Activated naive CD4-positive, alpha-beta T cell treated with anti-CD3 and anti-CD28 coated beads, Interleukin-2, amount 50 U/mL, for 16 hours (primary cell): ENCODE measurements around the gene RAB37.

Experiments
- DNase-seq: peaks from one replicate; pipeline ENCODE4 v3.0.0-alpha.2; 2020

The RAB37 gene

DNA sequence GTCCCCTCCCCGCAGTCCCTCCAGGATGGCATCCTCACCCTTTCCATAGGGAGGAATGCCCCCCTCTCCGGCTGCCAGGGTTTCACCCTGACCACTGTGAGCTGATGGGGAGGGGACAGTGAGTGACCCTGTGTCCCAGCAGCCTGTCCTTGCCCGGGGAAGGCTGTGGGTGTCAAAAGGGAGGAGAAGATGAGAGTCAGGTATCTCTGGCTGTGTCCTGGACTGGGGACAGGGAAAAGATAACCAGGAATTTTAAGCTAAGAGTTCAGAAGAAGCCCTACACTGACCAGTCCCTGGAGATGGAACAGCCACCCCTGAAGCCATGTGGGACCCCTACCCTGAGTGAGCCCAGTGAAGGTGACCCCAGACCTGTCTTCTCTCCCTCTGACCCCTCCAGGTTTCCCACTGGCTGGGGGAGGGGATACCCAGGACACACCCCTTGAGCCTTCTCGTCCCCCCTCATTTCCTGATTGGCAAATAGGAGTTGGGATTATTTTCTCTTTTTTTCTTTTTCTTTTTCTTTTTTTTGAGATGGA lies 27.8 kb downstream of the RAB37 start:
- DNase-seq: no peak

- no peak for DNase-seq
Measured at GRCh38 chr17:74766413-74766812, 29.4 kb downstream of the RAB37 start.

- DNase-seq: no peak
Measured at GRCh38 chr17:74767111-74767516, 30.1 kb downstream of the RAB37 start.

- DNase-seq: no peak
Measured at GRCh38 chr17:74768069-74768762, 31.2 kb downstream of the RAB37 start.

- no peak for DNase-seq
Measured at GRCh38 chr17:74768763-74769114, 31.7 kb downstream of the RAB37 start.

- no peak for DNase-seq
Measured at GRCh38 chr17:74769266-74769855, 32.3 kb downstream of the RAB37 start.

DNA sequence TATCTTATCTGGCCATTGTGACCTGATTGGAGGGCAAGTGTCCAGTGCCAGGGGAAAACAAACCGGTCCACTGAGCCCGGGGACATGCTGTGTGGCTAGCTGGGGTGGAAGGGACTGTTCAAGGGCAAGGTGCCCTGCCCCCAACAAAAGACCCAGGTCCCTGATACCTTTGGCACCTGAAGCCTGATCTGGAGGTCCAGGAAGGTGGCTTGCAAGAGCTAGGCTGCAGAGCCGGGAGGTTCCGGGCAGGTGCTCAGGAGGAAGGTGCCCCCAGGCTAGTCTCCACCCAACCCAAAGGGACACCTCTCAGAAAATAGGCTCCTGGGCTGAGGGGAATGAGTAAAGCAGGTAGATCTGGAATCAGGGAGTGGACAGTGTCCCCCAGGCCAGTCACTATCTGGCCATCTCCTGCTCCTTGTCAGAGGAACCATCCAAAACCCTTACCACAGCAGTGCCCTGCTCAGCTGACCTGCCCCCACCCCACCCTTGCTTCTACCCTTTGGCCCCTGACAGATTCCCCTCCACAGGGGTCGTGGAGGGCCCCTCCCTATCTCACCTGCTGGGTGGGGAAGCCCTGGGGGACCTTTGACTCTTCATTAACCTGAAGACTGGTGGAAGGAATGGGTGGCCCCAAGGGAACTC lies 32.9 kb downstream of the RAB37 start:
- DNase-seq: no peak

DNA sequence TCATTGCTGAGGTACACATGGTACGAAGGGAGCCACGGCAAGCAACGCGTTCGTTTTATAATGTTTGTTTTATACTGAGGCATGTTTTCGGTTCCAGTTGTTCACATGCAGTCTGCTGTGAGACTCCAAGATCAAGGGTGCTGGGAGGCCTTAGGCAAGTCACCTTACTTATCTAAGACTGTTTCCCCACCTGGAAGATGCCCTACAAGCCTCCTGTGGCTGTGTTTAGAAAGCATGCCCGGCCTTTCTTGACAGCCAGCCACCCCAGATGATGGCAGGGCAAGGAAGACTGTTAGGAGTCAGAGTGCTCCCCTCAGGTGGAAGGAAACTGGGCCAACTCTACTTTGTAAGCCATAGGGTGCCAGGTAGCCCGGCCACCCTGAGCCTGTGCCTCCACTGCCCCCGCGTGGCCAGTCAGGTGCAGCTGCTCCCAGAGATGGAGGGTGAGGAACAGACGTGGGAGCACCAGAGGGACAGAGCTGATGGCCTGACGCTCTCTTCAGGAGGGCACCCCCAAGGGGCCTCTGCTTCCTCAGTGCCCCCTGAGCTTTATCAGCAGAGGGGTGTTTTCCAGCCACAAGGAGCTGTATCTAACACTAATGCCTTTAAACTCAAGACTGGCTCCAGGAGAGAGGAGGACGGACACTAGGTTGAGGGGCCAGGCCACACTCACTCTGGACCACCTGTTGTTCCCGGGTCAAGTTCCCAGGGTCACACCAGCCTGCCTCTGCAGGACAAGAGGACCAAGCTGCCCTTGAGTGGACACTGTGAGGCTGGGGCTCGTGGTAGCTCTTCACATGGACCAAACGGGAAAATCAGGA lies 33.7 kb downstream of the RAB37 start:
- peak; percentile 75 for DNase-seq

DNA sequence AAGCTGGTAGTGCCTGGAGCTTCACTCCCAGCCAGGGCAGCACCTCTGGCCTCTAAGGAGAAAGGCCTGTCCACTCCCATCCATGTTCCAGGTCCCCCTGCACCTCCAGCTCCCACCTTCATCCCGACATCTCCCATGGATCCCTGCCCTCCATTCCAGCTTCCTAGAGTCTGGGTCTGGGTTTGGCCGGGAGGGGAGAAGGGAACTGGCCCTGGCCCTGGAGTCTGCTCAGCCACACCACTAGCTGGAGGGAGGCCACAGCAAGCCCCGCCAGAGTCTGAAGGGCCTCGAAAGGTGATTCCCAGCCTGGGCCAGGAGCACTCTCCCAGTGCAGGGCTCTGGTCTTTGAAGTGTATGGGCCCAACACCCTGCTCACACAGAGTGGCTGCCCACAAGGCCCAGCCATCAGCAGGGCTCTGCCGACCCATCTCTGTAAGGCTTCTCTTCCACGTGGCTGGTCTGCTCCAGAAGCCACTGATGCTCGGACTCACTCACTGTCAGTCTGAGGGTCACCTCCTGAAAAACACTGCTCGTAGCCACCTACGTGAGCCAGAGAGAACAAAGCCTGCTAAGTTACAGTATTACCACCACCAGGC lies 34.4 kb downstream of the RAB37 start:
- DNase-seq: no peak

DNA sequence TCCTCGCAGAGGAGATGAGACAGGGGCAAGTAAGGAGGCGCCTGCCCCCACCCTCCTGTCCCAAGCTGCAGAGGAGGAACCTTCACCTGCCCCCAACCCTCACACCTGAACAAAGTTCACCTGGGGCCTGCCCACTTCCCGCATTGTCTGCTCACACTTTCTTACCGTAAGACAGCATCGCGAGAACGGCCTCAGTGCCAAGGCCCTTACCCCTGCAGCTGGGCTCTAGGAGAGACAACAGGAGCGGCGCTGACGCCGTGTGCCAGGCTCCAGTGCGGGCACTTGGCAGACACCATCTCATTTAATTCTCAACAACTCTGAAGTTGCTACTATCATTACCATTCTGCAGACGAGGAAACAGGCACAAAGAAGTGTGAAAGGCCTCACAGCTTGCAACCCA lies 35.0 kb downstream of the RAB37 start:
- DNase-seq: no peak

DNA sequence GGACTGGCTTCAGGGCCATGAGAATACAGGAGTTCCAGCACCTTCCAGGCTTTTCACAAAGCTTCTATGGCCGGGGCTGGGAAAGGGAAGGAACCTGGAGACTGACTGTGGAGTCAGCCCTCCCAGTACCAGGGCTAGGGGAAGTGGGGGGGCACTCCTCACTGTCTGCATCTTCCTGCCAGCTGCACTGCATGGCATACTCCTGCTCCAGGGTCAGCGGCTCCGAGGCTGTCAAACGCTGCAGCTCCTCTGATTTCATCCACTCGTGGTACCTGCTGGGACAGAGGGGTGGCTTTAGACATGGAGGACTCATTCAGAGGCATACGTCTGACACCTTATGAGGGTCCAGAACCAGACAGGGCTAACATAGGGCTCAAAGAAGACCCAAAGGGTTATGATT lies 36.4 kb downstream of the RAB37 start:
- no peak for DNase-seq

DNA sequence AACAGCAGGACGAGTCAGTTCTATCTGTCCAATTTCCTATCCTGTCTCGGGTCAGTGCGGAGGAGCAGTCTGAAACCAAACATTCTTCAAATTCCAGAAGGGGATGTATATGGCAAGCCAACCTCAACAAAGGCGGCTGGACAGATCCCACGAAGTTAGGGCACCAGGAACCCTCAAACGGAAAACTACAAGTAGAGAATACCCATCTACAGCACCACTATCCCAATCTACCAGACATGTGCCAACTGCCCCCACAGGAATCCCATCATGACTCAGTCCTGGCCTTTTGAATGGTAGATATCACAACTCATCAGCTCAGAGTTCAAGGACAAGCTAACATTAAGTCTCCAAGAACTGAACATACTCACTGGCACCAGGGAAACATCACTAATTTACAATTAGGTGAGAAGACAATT lies 36.8 kb downstream of the RAB37 start:
- DNase-seq: no peak

- DNase-seq: no peak
Measured at GRCh38 chr17:74775409-74776043, 38.5 kb downstream of the RAB37 start.

GRCh38 chr17:74776044-74776962 lies 39.2 kb downstream of the RAB37 start, which contains the start of gene NAT9:
TSS of gene NAT9 (minus strand) at chr17:74776345. CDS start at chr17:74775698, 647 bp downstream.
- DNase-seq: peak; percentile 100

DNA sequence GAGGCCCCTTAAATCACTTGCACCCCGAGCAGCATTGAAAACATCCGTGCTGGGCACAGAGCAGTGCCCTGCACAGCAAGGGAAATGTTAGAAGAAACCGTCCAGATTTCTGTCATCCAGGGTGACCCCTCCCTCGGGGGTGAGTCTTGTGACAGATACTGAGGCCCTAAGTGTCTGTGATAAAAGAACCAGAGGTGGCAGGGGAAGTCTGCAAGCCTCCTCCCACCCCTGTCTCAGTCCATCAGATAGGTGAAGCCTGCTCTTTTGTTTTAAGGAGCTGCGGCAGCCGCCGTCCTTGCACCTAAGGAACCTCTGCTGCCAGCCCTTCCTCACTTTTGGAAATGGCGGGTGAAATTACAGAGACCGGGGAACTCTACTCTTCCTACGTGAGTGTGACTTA lies 39.9 kb downstream of the RAB37 start:
- DNase-seq: no peak

GRCh38 chr17:74777901-74778515 lies 41.0 kb downstream of the RAB37 start:
- DNase-seq: no peak

DNA sequence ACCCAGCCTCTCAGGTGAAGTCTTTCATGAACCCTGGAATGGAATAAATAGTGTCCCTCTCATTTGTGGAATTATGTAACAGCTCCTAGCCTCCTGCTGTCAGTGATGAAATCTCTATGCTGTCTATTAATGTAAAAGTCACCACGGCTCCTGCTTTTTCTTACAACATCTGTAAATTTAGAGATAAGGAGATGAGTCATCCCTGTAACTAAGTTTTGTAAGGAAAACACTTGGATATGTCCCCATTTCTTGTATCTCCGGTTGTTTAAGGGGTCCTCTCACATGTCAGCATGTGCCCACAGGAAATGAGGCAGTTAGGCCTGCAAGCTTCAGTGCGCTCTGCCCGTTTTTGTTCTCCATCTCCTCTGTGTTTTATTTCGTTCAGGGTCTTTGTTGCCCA lies 41.9 kb downstream of the RAB37 start:
- DNase-seq: no peak

DNA sequence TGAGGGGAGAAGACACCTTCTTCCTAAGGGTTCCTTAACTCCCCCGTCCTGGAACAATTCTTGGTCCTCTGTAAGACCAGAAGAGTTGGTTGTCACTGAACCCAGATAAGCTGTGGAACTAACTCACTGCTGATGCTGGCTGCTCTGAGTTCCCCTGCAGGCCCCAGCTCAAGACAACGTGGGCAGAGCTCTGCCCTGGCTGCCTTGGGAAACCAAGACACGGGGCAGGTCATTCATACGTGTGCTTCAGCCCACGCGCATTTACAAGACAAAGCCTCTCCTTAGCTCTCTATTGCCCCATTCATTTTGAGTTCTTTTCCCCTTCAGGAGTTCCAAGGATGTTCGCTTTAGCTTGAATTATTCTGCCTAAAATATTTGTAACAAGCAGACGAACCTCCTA lies 42.4 kb downstream of the RAB37 start:
- DNase-seq: no peak

DNA sequence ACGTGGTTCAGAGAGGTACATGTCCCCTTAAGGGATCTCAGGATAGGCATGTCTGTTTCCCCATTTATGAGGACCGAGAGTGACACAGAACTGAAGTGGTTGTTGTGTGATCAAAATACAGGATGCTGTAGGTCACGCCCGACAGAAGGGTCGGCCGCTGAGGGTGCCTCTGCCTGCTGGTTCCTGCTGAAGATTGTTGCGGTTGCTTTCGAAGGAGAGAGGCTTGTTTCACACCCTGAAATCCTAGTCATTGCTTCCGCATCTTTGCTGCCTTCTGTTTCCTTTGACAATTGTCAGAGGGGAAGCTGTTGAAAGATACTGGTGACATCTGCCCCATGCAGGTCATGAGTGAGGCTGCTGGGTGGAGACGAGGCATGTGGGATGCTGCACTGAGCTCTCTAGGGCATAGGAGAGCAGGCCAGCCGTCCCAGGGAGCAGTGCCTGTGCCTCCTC lies 42.9 kb downstream of the RAB37 start:
- peak; percentile 55 for DNase-seq

DNA sequence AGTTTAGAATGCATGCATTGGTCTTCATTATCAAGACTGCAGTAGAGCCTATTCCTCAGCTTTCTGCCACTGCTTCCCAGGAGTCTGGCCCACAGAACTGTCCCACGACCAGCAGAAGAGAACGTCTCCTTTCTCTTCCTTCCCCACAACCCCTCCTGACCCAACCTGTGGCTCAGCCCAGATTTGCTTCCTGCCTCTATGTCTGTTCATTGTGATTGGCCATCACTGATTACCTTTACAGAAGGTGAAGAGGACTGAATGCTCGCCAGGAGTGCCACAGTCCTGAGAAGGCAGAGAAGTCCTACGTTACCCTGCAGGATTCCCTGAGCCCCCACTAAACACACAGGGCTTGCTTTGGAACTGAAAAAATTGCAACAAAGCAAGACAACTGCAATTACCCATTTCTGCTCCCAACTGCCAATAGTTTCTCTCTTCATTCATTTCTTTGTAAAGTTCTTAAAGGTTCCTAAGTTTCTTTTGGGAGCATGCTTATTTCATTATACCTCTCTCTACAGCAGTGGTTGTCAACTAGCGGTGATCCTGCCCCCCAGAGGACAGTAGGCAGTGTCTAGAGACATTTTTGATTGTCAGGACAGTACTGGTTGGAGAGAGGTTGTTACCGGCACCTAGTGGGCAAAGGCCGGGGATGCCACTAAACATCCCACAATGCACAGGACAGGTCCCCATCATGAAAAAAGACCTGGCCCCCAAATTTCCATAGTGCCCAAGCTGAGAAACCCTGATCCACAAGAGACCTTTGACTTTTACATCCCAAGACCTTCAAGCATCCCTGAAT lies 43.6 kb downstream of the RAB37 start:
- DNase-seq: no peak
